DMS79 treated with DMSO at 0.1 percent for 48 hours (cell line): ENCODE measurements around the gene LRRC8D.
A peak's percentile ranks its signal among the peaks of the same experiment; 100 is the strongest.

Experiments
- DNase-seq: peaks from one replicate; lab custom pipeline; 2025; lab: John Stamatoyannopoulos, UW

Gene LRRC8D

GRCh38 chr1:89941110-89941766, 120.4 kb downstream of the LRRC8D start:
- peak; percentile 76 for DNase-seq

DNA sequence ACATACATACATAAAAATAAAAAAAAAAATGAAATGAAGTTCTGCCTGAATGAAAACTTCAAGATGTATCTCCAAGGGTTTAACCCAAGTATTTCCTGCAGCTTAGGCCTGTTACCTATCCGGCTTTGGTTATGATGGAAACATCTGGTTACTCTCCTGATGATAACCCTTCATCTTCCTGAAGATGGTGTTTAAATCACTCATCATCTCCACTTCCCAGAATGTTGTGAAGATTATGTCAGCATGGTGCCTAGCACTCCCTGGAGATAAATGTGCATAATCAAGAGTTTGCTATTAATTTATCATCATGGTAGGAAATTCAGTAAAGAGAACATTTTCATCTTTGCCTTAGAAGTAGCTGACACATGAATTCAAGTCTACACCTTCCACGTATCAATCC, 121.2 kb downstream of the LRRC8D start:
- no peak for DNase-seq

DNA sequence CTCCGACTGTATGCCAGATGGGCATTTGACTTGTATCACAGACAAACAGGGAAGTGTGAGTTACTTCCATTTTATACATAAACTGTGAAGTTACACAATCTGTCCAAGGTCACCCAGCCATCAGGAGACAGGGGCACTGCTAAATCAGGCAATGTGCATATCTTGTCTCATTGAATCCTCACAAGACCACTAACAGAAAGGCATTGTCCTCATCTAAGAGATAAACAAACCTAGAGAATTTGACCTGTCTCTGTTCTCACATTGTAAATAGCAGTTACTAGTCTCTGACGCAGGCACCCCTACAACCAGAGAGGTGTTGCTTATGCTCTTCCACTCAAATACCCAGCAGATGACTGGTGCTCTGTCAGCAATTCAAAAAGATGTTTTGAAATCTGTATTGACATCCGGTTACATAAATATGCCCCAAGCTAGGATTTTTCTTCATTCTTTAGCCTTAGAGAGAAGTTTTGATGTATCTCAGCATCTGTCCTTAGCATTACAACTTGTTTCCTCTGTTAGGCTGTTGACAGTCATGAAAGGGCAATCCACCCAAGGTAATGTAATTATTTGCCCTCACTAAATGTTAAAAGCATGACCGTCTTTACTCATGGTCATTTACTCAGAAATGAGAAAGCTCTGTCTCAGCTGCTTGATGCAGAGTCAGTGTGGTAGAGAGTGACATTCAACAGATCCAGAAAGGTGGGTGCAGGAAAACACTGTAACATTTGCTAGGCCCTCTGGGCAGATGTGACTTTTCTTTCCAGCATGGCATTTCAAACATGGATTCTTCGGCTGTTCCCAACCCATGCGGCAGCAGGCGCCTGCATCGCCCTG, 122.2 kb downstream of the LRRC8D start:
- DNase-seq: no peak

DNA sequence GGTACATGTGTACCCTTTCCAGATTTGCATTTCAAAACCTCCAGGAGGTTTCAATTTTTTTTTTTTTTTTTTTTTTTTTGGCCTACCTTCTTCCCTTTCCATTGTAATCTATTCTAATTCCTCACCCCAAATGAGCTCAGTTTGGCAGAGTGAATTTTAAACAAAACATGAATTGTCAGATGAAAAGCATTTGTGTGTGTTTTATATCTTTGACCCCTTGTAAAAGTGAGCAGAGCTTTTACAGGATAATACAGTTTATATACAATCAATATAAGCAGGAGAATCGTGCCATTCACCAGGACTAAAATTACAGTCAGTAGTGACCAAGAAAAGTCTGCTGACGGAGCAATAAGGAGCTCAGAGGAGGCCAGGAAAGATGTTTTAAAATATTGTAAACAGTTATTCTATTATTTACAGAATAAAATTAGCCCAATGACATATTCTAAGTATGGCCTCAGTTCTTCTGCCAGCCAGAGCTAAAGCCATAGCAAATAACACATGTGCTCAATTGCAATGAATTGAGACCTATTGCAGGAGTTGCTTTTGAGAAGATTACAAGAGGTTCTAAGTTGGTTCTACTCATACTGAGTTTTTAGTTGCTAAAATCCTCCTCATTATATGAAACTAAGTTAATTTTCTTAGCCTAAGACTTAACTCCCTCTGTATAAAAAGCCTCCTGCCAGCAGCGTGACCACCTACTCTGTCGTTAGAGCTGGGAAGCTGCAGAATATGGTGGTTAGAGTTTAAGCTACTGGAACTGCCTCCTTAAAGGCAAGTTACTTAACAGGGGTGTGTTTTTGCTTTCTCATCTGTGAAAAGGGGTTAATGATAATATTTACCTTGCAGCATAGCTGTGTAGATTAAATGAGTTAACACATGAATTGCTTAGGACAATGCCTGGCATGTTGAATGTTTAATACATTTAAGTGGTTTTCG, 123.3 kb downstream of the LRRC8D start:
- DNase-seq: no peak

GRCh38 chr1:89945852-89946476, 125.1 kb downstream of the LRRC8D start:
- no peak for DNase-seq

- DNase-seq: no peak
These were observed 125.7 kb downstream of the LRRC8D start for GRCh38 chr1:89946532-89946931.

DNA sequence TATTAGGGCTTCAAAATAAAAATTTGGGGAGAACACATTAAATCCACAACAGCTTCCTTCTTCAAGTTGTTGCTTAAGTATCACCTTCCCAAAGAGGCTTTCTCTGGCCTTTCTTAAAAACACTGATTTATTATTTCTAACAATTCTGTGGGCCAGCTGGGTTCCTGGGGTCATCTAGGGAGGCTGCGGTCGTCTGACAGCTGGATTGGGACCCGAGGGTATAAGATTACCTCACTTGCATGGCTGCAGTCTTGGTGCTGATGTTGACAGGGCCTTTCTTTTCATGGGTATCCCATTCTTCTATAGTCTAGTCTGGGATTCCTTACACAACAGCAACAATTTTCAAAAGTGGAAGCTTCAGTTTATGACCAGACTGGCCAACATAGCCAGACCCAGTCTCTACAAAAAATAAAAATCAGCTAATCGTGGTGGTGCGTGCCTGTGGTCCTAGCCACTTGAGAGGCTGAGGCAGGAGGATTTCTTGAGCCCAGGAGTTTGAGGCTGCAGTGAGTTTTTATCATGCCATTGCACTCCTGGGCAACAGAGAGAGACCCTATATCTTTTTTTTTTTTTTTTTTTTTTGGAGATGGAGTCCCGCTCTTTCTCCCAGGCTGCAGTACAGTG, 128.0 kb downstream of the LRRC8D start:
- DNase-seq: no peak

DNA sequence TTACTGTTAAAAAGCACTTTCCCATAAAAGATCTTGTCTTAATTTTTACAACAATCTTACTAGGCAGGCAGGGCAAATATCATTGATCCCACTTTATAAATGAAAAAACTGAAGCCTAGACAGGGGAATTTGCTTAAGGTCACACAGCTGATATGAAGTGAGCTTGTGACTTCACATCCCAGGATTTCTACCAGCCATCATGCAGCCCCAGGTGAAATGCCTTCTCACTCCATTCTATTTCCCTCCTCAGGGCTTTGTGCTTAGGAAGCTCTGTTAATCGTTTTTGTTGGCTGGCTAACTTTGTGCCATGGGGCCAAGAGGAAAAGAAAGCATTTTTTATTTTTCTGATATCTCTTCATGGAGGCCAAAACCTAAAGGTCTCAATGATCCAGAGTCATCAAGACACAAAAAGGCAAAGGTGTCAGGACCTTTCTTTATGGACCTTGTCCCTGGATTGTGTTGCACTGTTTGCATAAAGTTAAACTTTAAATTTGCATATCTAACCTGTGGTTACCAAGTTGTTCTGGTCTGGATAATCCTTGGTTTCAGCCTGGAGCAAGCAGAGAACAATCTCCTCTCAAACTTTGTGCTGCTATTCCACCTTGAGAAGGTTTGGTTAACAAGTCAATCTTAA, 129.3 kb downstream of the LRRC8D start:
- DNase-seq: no peak

GRCh38 chr1:89950703-89951102, 129.9 kb downstream of the LRRC8D start:
- DNase-seq: no peak

DNA sequence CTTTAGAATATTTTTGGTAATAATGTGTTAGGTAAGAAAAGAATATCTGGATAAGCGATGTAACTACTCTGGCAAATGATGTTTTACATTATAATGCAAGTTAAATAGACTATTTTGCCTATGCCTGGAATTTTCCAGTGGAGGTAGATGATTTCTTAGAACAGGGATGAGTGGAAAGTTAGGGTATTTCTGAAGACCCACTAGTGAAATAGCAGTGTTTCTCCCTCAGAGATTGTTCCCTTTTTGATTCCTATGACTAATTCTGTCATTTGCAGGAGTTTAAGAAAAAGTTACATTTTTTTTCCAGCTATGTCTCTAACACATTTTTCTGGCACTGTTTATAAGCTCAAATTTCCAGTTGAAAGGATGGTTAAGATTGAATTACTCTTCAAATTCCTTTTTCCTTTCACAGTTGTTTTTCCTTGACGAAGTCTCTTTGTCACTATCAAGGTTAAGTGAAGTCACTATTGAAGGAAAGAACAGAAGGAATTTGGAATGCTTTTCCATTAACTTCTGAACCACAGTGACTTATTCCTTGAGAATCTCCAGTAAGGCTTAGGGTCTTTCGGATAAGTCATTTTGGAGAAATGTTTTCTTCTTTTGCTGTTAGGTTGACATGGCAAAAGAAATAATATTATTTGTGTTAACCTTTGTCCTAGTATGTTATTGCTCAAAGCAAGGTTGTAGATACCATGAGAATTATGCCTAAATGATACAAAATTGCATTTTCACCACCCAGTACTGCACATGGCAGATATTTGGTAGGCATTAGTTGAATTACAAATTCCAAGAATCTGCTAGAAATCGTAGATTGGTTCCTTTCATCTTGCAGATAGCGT, 131.2 kb downstream of the LRRC8D start:
- no peak for DNase-seq

GRCh38 chr1:89952605-89953130, 131.8 kb downstream of the LRRC8D start:
- no peak for DNase-seq

- DNase-seq: peak; percentile 13
These were observed 132.3 kb downstream of the LRRC8D start for GRCh38 chr1:89953131-89953626.

GRCh38 chr1:89953929-89954328, 133.1 kb downstream of the LRRC8D start:
- DNase-seq: no peak

GRCh38 chr1:89954401-89954800, 133.6 kb downstream of the LRRC8D start:
- no peak for DNase-seq

- no peak for DNase-seq
These were observed 134.7 kb downstream of the LRRC8D start for GRCh38 chr1:89955311-89956205.

GRCh38 chr1:89957107-89957506, 136.3 kb downstream of the LRRC8D start:
- DNase-seq: no peak

GRCh38 chr1:89958851-89959654, 138.2 kb downstream of the LRRC8D start:
- DNase-seq: no peak

- DNase-seq: no peak
These were observed 138.9 kb downstream of the LRRC8D start for GRCh38 chr1:89959719-89960118.
